Neural progenitor cell (in vitro differentiated cells): ENCODE measurements around the gene EDIL3. TPM values are rescaled to one million over a fixed set of nuclear protein-coding genes. Genes with fewer than 3 reads are reported as not detected.

Experiments
- DNase-seq: peaks from one replicate; pipeline ENCODE4 v3.0.0-alpha.2; 2016; ENCODE audit warnings: low spot score
- H2AFZ ChIP-seq: fragments of 200-600 bp; sonication (generic); replicated peaks from 2 replicates; pipeline ENCODE4 v1.6.1; 2016; ENCODE audit warnings: antibody characterized with exemption
- H3F3A ChIP-seq: fragments of 200-600 bp; sonication (generic); 2 replicates; pipeline ENCODE4 v1.6.1; 2016; ENCODE audit warnings: antibody characterized with exemption, low read depth
- H3K27ac ChIP-seq: fragments of 200-600 bp; sonication (generic); 2 replicates; pipeline ENCODE4 v1.5.1; 2016; ENCODE audit warnings: mild to moderate bottlenecking
- H3K27me3 ChIP-seq: fragments of 200-600 bp; sonication (generic); 2 replicates; pipeline ENCODE4 v1.6.1; 2016; ENCODE audit warnings: mild to moderate bottlenecking, moderate library complexity
- H3K36me3 ChIP-seq: fragments of 200-600 bp; sonication (generic); 2 replicates; pipeline ENCODE4 v1.5.1; 2016
- H3K4me1 ChIP-seq: fragments of 200-600 bp; sonication (generic); 2 replicates; pipeline ENCODE4 v1.6.1; 2016; ENCODE audit warnings: mixed run types
- H3K4me2 ChIP-seq: fragments of 200-600 bp; sonication (generic); 2 replicates; pipeline ENCODE4 v1.6.1; 2016
- H3K4me3 ChIP-seq: fragments of 200-600 bp; sonication (generic); 2 replicates; pipeline ENCODE4 v1.5.1; 2016
- H3K79me2 ChIP-seq: fragments of 200-600 bp; sonication (generic); 2 replicates; pipeline ENCODE4 v1.6.1; 2016; ENCODE audit warnings: low read depth
- H3K9ac ChIP-seq: fragments of 200-600 bp; sonication (generic); 2 replicates; pipeline ENCODE4 v1.6.1; 2016
- H3K9me3 ChIP-seq: fragments of 200-600 bp; sonication (generic); 2 replicates; pipeline ENCODE4 v1.5.1; 2016; ENCODE audit warnings: low read depth
- H4K20me1 ChIP-seq: fragments of 200-600 bp; sonication (generic); 2 replicates; pipeline ENCODE4 v1.6.1; 2016; ENCODE audit warnings: low read depth
- H3K27ac Mint-ChIP-seq: 3 replicates; pipeline ENCODE4 v1.8.0; 2021; ENCODE audit warnings: mixed read lengths
- H3K27me3 Mint-ChIP-seq: 2 replicates; pipeline ENCODE4 v1.8.0; 2022; ENCODE audit warnings: low read depth, mild to moderate bottlenecking, inconsistent platforms, moderate library complexity, mixed read lengths; ENCODE audit not compliant: insufficient read depth
- H3K36me3 Mint-ChIP-seq: 3 replicates; pipeline ENCODE4 v1.8.0; 2021; ENCODE audit warnings: mixed read lengths
- H3K4me1 Mint-ChIP-seq: 3 replicates; pipeline ENCODE4 v1.8.0; 2021; ENCODE audit warnings: mixed read lengths
- H3K4me3 Mint-ChIP-seq: 3 replicates; pipeline ENCODE4 v1.8.0; 2021; ENCODE audit warnings: mild to moderate bottlenecking, moderate library complexity, mixed read lengths
- H3K9me3 Mint-ChIP-seq: 3 replicates; pipeline ENCODE4 v1.8.0; 2020; ENCODE audit warnings: mixed read lengths
- EZH2 ChIP-seq: fragments of 200-600 bp; sonication (generic); IDR thresholded peaks from 2 replicates; pipeline ENCODE4 v1.6.1; 2017; ENCODE audit warnings: antibody characterized with exemption, mild to moderate bottlenecking, moderate library complexity
- EZH2phosphoT487 ChIP-seq: fragments of 200-600 bp; sonication (generic); IDR thresholded peaks from 2 replicates; pipeline ENCODE4 v1.6.1; 2017; ENCODE audit warnings: antibody characterized with exemption
- total RNA-seq: library from RNA; depleted of rRNA; stranded (reverse); fragments of >200 nt; gene quantifications from 2 replicates; pipeline ENCODE4 v1.2.3, GENCODE V29; 2015; ENCODE audit warnings: low replicate concordance
- TF ChIP-seq, protein P1 (sequence below): fragments of 200-600 bp; sonication (generic); IDR thresholded peaks from 2 replicates; pipeline ENCODE4 v1.5.1; 2017; ENCODE audit warnings: antibody characterized with exemption, mild to moderate bottlenecking

EDIL3 gene
- total RNA-seq, 1 donor from 2014 or later, result 13.8 TPM

DNA sequence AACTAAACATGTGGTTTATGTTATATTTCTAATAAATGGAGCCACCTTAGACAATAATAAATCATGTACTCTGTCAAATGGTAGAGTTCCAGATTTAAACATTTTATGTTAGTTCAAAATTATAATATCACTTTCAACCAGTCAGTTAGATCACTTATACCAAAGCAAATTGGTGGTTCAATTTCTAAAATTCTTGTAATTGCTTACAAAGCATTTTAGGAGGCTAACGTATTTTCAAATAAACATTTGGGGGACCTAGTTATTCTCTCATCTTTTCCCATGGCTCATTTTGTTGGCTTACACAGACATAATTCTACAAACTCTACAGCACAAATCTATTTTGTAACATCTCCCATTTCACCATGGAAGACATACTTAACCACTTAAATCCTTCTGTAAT, 39.9 kb downstream of the EDIL3 start:
- TF ChIP-seq EZH2 (no peak), EZH2phosphoT487 (no peak)
- TF ChIP-seq, protein P1, sequence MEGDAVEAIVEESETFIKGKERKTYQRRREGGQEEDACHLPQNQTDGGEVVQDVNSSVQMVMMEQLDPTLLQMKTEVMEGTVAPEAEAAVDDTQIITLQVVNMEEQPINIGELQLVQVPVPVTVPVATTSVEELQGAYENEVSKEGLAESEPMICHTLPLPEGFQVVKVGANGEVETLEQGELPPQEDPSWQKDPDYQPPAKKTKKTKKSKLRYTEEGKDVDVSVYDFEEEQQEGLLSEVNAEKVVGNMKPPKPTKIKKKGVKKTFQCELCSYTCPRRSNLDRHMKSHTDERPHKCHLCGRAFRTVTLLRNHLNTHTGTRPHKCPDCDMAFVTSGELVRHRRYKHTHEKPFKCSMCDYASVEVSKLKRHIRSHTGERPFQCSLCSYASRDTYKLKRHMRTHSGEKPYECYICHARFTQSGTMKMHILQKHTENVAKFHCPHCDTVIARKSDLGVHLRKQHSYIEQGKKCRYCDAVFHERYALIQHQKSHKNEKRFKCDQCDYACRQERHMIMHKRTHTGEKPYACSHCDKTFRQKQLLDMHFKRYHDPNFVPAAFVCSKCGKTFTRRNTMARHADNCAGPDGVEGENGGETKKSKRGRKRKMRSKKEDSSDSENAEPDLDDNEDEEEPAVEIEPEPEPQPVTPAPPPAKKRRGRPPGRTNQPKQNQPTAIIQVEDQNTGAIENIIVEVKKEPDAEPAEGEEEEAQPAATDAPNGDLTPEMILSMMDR, result no peak
- H3K27me3 Mint-ChIP-seq, result no peaks in the 10 kb centered on the region
- Histone ChIP-seq H3K4me3 (no peak overlapping the region), H3K36me3 (no peaks in the 10 kb centered on the region), H3K27ac (no peak overlapping the region), H3F3A (no peaks in the 10 kb centered on the region), H3K9me3 (no peaks in the 10 kb centered on the region), H3K4me2 (no peak overlapping the region), H3K9ac (no peak overlapping the region), H2AFZ (no peak overlapping the region), H3K79me2 (no peaks in the 10 kb centered on the region), H4K20me1 (no peaks in the 10 kb centered on the region), H3K4me1 (no peaks in the 10 kb centered on the region), H3K27me3 (no peaks in the 10 kb centered on the region)
- DNase-seq, result no peak
- no peaks in the 10 kb centered on the region for H3K36me3 Mint-ChIP-seq
- no peaks in the 10 kb centered on the region for H3K4me1 Mint-ChIP-seq
- H3K27ac Mint-ChIP-seq, result no peak overlapping the region
- H3K9me3 Mint-ChIP-seq, result no peaks in the 10 kb centered on the region
- no peak overlapping the region for H3K4me3 Mint-ChIP-seq

DNA sequence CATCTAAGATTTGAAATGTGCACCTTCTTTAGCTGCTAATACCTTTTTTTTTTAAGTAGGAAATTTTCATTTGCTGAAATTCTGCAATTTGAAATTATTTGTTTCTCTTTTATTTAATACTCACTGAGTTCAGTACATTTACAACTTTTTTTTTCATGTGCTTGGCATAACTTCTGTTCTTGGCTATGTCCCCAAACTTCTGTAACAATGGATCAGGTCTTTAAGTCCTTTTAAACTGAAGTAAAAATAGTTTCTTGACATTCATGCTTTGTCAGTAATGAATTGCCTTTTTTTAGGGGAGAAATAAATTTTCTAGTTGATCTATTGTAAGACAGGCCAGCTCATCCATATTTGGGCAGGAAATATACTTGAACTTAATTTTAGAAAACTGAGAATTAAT, 41.5 kb downstream of the EDIL3 start:
- H3K4me1 ChIP-seq, result no peaks in the 10 kb centered on the region
- DNase-seq, result no peak
- H3K9ac ChIP-seq, result no peak overlapping the region
- Mint-ChIP-seq H3K36me3 (no peaks in the 10 kb centered on the region), H3K4me3 (no peak overlapping the region), H3K27me3 (no peaks in the 10 kb centered on the region), H3K27ac (no peak overlapping the region), H3K4me1 (no peaks in the 10 kb centered on the region), H3K9me3 (no peaks in the 10 kb centered on the region)
- H3K79me2 ChIP-seq, result no peaks in the 10 kb centered on the region
- no peak overlapping the region for H2AFZ ChIP-seq
- no peaks in the 10 kb centered on the region for H3K27me3 ChIP-seq
- H3K4me2 ChIP-seq, result no peak overlapping the region
- H3K4me3 ChIP-seq, result no peak overlapping the region
- TF ChIP-seq EZH2phosphoT487 (no peak), EZH2 (no peak)
- TF ChIP-seq, protein P1, result no peak
- H3K36me3 ChIP-seq, result no peaks in the 10 kb centered on the region
- H3K27ac ChIP-seq, result no peak overlapping the region
- no peaks in the 10 kb centered on the region for H4K20me1 ChIP-seq
- H3K9me3 ChIP-seq, result no peaks in the 10 kb centered on the region
- no peaks in the 10 kb centered on the region for H3F3A ChIP-seq

DNA sequence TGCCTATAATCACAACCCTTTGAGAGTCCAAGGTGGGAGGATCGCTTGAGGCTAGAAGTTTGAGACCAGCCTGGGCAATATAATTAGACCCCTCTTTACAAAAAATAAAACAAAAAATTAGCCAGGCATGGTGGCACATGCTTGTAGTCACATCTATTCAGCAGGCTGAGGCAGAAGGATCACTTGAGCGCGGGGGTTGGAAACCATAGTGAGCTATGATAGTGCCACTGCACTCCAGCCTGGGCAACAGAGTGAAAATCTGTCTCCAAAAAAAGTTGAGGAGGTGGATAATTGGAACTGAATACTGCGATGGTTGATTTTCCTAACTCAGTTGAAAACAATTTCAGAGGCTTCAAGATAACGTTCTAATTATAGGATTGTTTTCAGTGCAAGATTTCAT, 52.6 kb downstream of the EDIL3 start:
- Histone ChIP-seq H3K9ac (no peak overlapping the region), H3K9me3 (no peaks in the 10 kb centered on the region), H3K79me2 (no peaks in the 10 kb centered on the region), H2AFZ (no peak overlapping the region), H3K4me2 (no peak overlapping the region), H3K27ac (no peak overlapping the region), H3K4me3 (no peak overlapping the region), H3K36me3 (no peaks in the 10 kb centered on the region), H3K4me1 (no peaks in the 10 kb centered on the region), H4K20me1 (no peaks in the 10 kb centered on the region), H3F3A (no peaks in the 10 kb centered on the region), H3K27me3 (no peaks in the 10 kb centered on the region)
- DNase-seq, result no peak
- Mint-ChIP-seq H3K4me1 (no peaks in the 10 kb centered on the region), H3K27ac (no peak overlapping the region), H3K4me3 (no peak overlapping the region), H3K27me3 (peaks cover 2% of the 10 kb centered on the region), H3K9me3 (no peaks in the 10 kb centered on the region), H3K36me3 (no peaks in the 10 kb centered on the region)
- TF ChIP-seq EZH2phosphoT487 (no peak), EZH2 (no peak)
- TF ChIP-seq, protein P1, result no peak
